Hepatocyte (in vitro differentiated cells): ENCODE results near the gene TSPAN16.

ENCODE experiments used
- CTCF ChIP-seq: fragments of 200-600 bp; sonication (generic); IDR thresholded peaks from 2 replicates; pipeline ENCODE4 v1.5.1; 2016; ENCODE audit warnings: antibody characterized with exemption, mild to moderate bottlenecking; ENCODE audit not compliant: poor library complexity
- EZH2 ChIP-seq: fragments of 200-600 bp; sonication (generic); IDR thresholded peaks from 2 replicates; pipeline ENCODE4 v1.6.1; 2016; ENCODE audit warnings: antibody characterized with exemption, mild to moderate bottlenecking, borderline replicate concordance
- EZH2phosphoT487 ChIP-seq: fragments of 200-600 bp; sonication (generic); IDR thresholded peaks from one replicate; pipeline ENCODE4 v1.6.1; 2018; ENCODE audit warnings: antibody characterized with exemption, mild to moderate bottlenecking, low read depth, moderate library complexity; ENCODE audit not compliant: unreplicated experiment, severe bottlenecking

- TF ChIP-seq CTCF (no peak), EZH2 (no peak), EZH2phosphoT487 (no peak)
These were observed 48.0 kb upstream of the TSPAN16 start for GRCh38 chr19:11247934-11248333.
